HL-60 (cell line): ENCODE results near the gene MARCHF10.

Source experiments
- DNase-seq, 2 experiments: peaks; one replicate each; pipeline ENCODE4 v3.0.0-alpha.2; 2010 to 2020; ENCODE audit warnings: low read depth in 1 of 2, low spot score in 1 of 2
- H3K27ac ChIP-seq: fragments of 250-450 bp; sonication (Bioruptor Pico); replicated peaks from 2 replicates; pipeline ENCODE4 v1.5.1; 2020; ENCODE audit warnings: mild to moderate bottlenecking, moderate library complexity
- H3K27me3 ChIP-seq: fragments of 250-450 bp; sonication (Bioruptor Pico); 2 replicates; pipeline ENCODE4 v1.5.1; 2021; ENCODE audit warnings: mild to moderate bottlenecking, moderate library complexity; ENCODE audit not compliant: insufficient read depth, poor library complexity, severe bottlenecking
- H3K4me3 ChIP-seq: replicated peaks from 2 replicates; pipeline ENCODE4 v1.5.1; 2011; ENCODE audit warnings: mild to moderate bottlenecking, control low read depth, low read length; ENCODE audit not compliant: insufficient read depth
- CTCF ChIP-seq: IDR thresholded peaks from one replicate; pipeline ENCODE4 v1.5.1; 2011; ENCODE audit warnings: low read length, control low read depth, inconsistent platforms; ENCODE audit not compliant: insufficient read depth
- GABPA ChIP-seq: IDR thresholded peaks from 2 replicates; pipeline ENCODE4 v1.6.1; 2012; ENCODE audit warnings: low read depth
- POLR2AphosphoS5 ChIP-seq: IDR thresholded peaks from 2 replicates; pipeline ENCODE4 v1.6.1; 2012; ENCODE audit warnings: low read depth
- REST ChIP-seq: IDR thresholded peaks from 2 replicates; pipeline ENCODE4 v1.6.1; 2012; ENCODE audit warnings: low read depth; ENCODE audit not compliant: insufficient replicate concordance
- SPI1 ChIP-seq: IDR thresholded peaks from 2 replicates; pipeline ENCODE4 v1.6.1; 2012; ENCODE audit warnings: low read depth, mild to moderate bottlenecking, borderline replicate concordance

The MARCHF10 gene

GRCh38 chr17:62818526-62818925 is 10.4 kb upstream of the MARCHF10 start:
- H3K27ac ChIP-seq: no peak overlapping the region
- TF ChIP-seq POLR2AphosphoS5 (no peak), SPI1 (no peak), CTCF (no peak), REST (no peak), GABPA (no peak)
- no peak overlapping the region for H3K4me3 ChIP-seq
- no peak for DNase-seq
- H3K27me3 ChIP-seq: no peaks in the 10 kb centered on the region

- Histone ChIP-seq H3K27me3 (no peaks in the 10 kb centered on the region), H3K4me3 (no peak overlapping the region), H3K27ac (no peak overlapping the region)
- no peak for DNase-seq
- TF ChIP-seq CTCF: no peak
- TF ChIP-seq SPI1: no peak
- TF ChIP-seq POLR2AphosphoS5: no peak
- TF ChIP-seq REST: no peak
- no peak for TF ChIP-seq GABPA
These were observed 8.2 kb upstream of the MARCHF10 start for GRCh38 chr17:62816282-62816839.

GRCh38 chr17:62809656-62810055 is 1.5 kb upstream of the MARCHF10 start:
- Histone ChIP-seq H3K4me3 (no peak overlapping the region), H3K27ac (no peak overlapping the region), H3K27me3 (peaks cover 10% of the 10 kb centered on the region)
- DNase-seq: no peak
- no peak for TF ChIP-seq GABPA
- no peak for TF ChIP-seq CTCF
- no peak for TF ChIP-seq SPI1
- no peak for TF ChIP-seq POLR2AphosphoS5
- TF ChIP-seq REST: no peak
